GM12878 (cell line): ENCODE results near the gene NR2F6. TPM values are rescaled to one million over a fixed set of nuclear protein-coding genes. Genes with fewer than 3 reads are reported as not detected.
A peak's percentile ranks its signal among the peaks of the same experiment; 100 is the strongest.

ENCODE experiments used
- ATF7 ChIP-seq: fragments of 450-650 bp; IDR thresholded peaks from 2 replicates; pipeline ENCODE4 v1.6.1; 2016; ENCODE audit warnings: low read depth, mild to moderate bottlenecking
- BCL11A ChIP-seq: IDR thresholded peaks from 2 replicates; pipeline ENCODE4 v1.6.1; 2011; ENCODE audit warnings: low read depth, low read length
- BRCA1 ChIP-seq: IDR thresholded peaks from 2 replicates; pipeline ENCODE4 v1.6.1; 2011; ENCODE audit warnings: low read depth, low read length, improper control_type of control experiment
- CEBPB ChIP-seq, 2 experiments: fragments of 150-350 bp in 1 of 2; IDR thresholded peaks; 2 replicates each; pipeline ENCODE4 v1.6.1; 2012 to 2014; ENCODE audit warnings: low read depth in 2 of 2, low read length in 2 of 2, borderline replicate concordance in 1 of 2, inconsistent platforms in 1 of 2
- EED ChIP-seq: sonication (generic); IDR thresholded peaks from 2 replicates; pipeline ENCODE4 v1.6.1; 2016; ENCODE audit warnings: antibody characterized with exemption, low read depth
- HDAC6 ChIP-seq: fragments of 200-600 bp; sonication (generic); IDR thresholded peaks from one replicate; pipeline ENCODE4 v1.8.0; 2017; ENCODE audit warnings: antibody characterized with exemption; ENCODE audit not compliant: unreplicated experiment
- IRF4 ChIP-seq: IDR thresholded peaks from 2 replicates; pipeline ENCODE4 v1.6.1; 2011; ENCODE audit warnings: low read depth, low read length
- POLR2AphosphoS2 ChIP-seq: IDR thresholded peaks from 2 replicates; pipeline ENCODE4 v1.6.1; 2011; ENCODE audit warnings: low read depth, mild to moderate bottlenecking, low read length, improper control_type of control experiment, moderate library complexity
- RFX5 ChIP-seq: IDR thresholded peaks from 2 replicates; pipeline ENCODE4 v1.6.1; 2011; ENCODE audit warnings: low read depth, low read length, improper control_type of control experiment
- SIX5 ChIP-seq: IDR thresholded peaks from 2 replicates; pipeline ENCODE4 v1.6.1; 2011; ENCODE audit warnings: mild to moderate bottlenecking, low read depth, low read length, moderate library complexity; ENCODE audit not compliant: severe bottlenecking
- SMAD5 ChIP-seq: IDR thresholded peaks from 2 replicates; pipeline ENCODE4 v1.6.1; 2016; ENCODE audit warnings: antibody characterized with exemption, low read depth
- TARDBP ChIP-seq: IDR thresholded peaks from 2 replicates; pipeline ENCODE4 v1.6.1; 2016; ENCODE audit warnings: borderline replicate concordance
- TBL1XR1 ChIP-seq: IDR thresholded peaks from 2 replicates; pipeline ENCODE4 v1.6.1; 2012; ENCODE audit warnings: low read depth, low read length, improper control_type of control experiment
- WRNIP1 ChIP-seq: IDR thresholded peaks from 2 replicates; pipeline ENCODE4 v1.6.1; 2011; ENCODE audit warnings: low read depth, low read length, improper control_type of control experiment, borderline replicate concordance
- polyA plus RNA-seq, 11 experiments: library from polyadenylated mRNA; depleted of rRNA in 4 of 11; unstranded in 6 of 11; stranded (reverse) in 5 of 11; fragments of >200 nt; fragmentation: Nextera tagmentation in 4 of 11; fragmentation: Illumina TruSeq in 1 of 11; extraction: Ambion mirVana in 4 of 11; extraction: Trizol in 1 of 11; gene quantifications; 1 replicate in 1 of 11; 2 replicates in 10 of 11; pipeline versions ENCODE4 v1.2.1 to v1.2.3, GENCODE V29; 2011 to 2016; ENCODE audit warnings: inconsistent platforms in 2 of 11, missing spikeins in 2 of 11, low read depth in 1 of 11
- total RNA-seq, 4 experiments: library from RNA; depleted of rRNA in 3 of 4; stranded (reverse); fragments of >200 nt in 3 of 4; fragmentation: Illumina TruSeq in 1 of 4; extraction: Trizol in 1 of 4; gene quantifications; 2 replicates each; pipeline versions ENCODE4 v1.2.1 to v1.2.3, GENCODE V29; 2013 to 2021
- TF ChIP-seq, protein P1 (sequence below): fragments of 450-650 bp; IDR thresholded peaks from 2 replicates; pipeline ENCODE4 v1.6.1; 2016; ENCODE audit warnings: mild to moderate bottlenecking, moderate library complexity, borderline replicate concordance
- TF ChIP-seq, protein P2 (sequence below): IDR thresholded peaks from 2 replicates; pipeline ENCODE4 v1.6.1; 2012; ENCODE audit warnings: low read length, inconsistent platforms
- TF ChIP-seq, protein P3 (sequence below): fragments of 450-650 bp; conservative IDR thresholded peaks from 2 replicates; pipeline ENCODE4 v1.6.1; 2017; ENCODE audit warnings: mild to moderate bottlenecking, moderate library complexity
- TF ChIP-seq, protein P4 (sequence below): fragments of 450-650 bp; formaldehyde crosslinking; IDR thresholded peaks from 2 replicates; pipeline ENCODE4 v1.4.0; 2022; ENCODE audit warnings: mild to moderate bottlenecking, moderate library complexity
- TF ChIP-seq, protein P5 (sequence below): IDR thresholded peaks from 2 replicates; pipeline ENCODE4 v1.6.1; 2012; ENCODE audit warnings: low read depth, low read length, improper control_type of control experiment

NR2F6 gene
- total and polyA plus RNA-seq, 10 of the 15 experiments (the other 5 are each of a cell fraction or from before 2014, with no cell fraction given): 0.18 to 15.5 (median 6.1) TPM

DNA sequence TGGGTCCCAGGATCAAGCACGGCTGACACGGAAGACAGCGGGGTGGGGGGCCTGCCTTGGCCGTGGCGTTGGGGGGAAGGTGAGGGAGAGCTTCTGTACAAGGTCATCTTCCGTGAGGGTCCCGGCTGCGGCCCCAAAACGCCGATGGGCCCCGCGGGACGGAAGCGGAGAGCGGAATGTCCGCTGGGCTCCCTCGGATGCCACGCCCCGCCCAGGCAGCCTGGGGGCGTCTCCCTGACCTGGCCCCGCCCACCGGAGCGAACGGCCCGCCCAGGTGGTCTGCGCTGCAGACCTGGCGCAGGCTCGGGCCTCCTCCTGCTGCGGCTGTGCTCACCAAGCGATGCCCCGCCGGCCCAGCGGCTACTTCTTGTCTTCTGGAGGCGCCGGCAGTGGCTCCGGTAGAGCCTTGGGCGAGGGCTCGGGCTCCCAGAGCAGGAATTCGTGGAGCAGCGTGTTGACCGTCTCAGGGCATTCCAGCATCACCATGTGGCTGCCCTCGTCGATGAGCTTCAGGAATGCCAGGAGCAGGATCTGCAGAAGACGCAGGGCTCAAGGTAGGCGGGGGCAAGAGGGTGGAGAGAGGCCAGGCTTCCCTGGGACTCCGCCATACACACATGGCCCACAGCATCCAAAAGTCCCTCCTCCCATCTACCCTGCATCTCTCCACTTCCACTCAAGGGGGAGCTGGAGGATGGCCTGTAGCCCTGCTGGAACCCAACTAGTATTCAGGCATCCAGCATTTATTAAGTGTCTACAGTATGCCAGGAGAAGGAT lies 46.8 kb upstream of the NR2F6 start (continued):
- TF ChIP-seq, protein P1, sequence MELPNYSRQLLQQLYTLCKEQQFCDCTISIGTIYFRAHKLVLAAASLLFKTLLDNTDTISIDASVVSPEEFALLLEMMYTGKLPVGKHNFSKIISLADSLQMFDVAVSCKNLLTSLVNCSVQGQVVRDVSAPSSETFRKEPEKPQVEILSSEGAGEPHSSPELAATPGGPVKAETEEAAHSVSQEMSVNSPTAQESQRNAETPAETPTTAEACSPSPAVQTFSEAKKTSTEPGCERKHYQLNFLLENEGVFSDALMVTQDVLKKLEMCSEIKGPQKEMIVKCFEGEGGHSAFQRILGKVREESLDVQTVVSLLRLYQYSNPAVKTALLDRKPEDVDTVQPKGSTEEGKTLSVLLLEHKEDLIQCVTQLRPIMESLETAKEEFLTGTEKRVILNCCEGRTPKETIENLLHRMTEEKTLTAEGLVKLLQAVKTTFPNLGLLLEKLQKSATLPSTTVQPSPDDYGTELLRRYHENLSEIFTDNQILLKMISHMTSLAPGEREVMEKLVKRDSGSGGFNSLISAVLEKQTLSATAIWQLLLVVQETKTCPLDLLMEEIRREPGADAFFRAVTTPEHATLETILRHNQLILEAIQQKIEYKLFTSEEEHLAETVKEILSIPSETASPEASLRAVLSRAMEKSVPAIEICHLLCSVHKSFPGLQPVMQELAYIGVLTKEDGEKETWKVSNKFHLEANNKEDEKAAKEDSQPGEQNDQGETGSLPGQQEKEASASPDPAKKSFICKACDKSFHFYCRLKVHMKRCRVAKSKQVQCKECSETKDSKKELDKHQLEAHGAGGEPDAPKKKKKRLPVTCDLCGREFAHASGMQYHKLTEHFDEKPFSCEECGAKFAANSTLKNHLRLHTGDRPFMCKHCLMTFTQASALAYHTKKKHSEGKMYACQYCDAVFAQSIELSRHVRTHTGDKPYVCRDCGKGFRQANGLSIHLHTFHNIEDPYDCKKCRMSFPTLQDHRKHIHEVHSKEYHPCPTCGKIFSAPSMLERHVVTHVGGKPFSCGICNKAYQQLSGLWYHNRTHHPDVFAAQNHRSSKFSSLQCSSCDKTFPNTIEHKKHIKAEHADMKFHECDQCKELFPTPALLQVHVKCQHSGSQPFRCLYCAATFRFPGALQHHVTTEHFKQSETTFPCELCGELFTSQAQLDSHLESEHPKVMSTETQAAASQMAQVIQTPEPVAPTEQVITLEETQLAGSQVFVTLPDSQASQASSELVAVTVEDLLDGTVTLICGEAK: no peak
- TF ChIP-seq, protein P2, sequence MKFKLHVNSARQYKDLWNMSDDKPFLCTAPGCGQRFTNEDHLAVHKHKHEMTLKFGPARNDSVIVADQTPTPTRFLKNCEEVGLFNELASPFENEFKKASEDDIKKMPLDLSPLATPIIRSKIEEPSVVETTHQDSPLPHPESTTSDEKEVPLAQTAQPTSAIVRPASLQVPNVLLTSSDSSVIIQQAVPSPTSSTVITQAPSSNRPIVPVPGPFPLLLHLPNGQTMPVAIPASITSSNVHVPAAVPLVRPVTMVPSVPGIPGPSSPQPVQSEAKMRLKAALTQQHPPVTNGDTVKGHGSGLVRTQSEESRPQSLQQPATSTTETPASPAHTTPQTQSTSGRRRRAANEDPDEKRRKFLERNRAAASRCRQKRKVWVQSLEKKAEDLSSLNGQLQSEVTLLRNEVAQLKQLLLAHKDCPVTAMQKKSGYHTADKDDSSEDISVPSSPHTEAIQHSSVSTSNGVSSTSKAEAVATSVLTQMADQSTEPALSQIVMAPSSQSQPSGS: no peak
- TF ChIP-seq, protein P3, sequence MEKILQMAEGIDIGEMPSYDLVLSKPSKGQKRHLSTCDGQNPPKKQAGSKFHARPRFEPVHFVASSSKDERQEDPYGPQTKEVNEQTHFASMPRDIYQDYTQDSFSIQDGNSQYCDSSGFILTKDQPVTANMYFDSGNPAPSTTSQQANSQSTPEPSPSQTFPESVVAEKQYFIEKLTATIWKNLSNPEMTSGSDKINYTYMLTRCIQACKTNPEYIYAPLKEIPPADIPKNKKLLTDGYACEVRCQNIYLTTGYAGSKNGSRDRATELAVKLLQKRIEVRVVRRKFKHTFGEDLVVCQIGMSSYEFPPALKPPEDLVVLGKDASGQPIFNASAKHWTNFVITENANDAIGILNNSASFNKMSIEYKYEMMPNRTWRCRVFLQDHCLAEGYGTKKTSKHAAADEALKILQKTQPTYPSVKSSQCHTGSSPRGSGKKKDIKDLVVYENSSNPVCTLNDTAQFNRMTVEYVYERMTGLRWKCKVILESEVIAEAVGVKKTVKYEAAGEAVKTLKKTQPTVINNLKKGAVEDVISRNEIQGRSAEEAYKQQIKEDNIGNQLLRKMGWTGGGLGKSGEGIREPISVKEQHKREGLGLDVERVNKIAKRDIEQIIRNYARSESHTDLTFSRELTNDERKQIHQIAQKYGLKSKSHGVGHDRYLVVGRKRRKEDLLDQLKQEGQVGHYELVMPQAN: 0 out of 2 replicates have a peak, but pooled peaks have one; percentile 32
- peak; percentile 35; the same call in 1 of the 2 replicates for TF ChIP-seq TARDBP
- no peak for TF ChIP-seq SMAD5
- TF ChIP-seq SIX5: no peak
- TF ChIP-seq HDAC6: no peak
- TF ChIP-seq, protein P4, sequence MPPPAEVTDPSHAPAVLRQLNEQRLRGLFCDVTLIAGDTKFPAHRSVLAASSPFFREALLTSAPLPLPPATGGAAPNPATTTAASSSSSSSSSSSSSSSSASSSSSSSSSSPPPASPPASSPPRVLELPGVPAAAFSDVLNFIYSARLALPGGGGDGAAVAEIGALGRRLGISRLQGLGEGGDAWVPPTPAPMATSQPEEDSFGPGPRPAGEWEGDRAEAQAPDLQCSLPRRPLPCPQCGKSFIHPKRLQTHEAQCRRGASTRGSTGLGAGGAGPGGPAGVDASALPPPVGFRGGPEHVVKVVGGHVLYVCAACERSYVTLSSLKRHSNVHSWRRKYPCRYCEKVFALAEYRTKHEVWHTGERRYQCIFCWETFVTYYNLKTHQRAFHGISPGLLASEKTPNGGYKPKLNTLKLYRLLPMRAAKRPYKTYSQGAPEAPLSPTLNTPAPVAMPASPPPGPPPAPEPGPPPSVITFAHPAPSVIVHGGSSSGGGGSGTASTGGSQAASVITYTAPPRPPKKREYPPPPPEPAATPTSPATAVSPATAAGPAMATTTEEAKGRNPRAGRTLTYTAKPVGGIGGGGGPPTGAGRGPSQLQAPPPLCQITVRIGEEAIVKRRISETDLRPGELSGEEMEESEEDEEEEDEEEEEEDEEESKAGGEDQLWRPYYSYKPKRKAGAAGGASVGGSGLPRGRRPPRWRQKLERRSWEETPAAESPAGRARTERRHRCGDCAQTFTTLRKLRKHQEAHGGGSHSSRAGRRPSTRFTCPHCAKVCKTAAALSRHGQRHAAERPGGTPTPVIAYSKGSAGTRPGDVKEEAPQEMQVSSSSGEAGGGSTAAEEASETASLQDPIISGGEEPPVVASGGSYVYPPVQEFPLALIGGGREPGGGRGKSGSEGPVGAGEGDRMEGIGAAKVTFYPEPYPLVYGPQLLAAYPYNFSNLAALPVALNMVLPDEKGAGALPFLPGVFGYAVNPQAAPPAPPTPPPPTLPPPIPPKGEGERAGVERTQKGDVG: no peak
- no peak for TF ChIP-seq TBL1XR1
- TF ChIP-seq CEBPB (IDR thresholded peaks at IDR 0.05; ENCODE audit: borderline replicate concordance in 1 of 2, low read depth in 2 of 2, low read length in 2 of 2): no peak
- no peak for TF ChIP-seq BCL11A
- TF ChIP-seq, protein P5, sequence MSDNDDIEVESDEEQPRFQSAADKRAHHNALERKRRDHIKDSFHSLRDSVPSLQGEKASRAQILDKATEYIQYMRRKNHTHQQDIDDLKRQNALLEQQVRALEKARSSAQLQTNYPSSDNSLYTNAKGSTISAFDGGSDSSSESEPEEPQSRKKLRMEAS: peak; percentile 41; the same call in 1 of the 2 replicates
- no peak for TF ChIP-seq WRNIP1
- no peak for TF ChIP-seq EED
- TF ChIP-seq ATF7: no peak
- no peak for TF ChIP-seq BRCA1
- 0 out of 2 replicates have a peak, but pooled peaks have one; percentile 56 for TF ChIP-seq POLR2AphosphoS2
- no peak for TF ChIP-seq IRF4
- no peak for TF ChIP-seq RFX5
